Stimulated activated naive CD8-positive, alpha-beta T cell treated with anti-CD3 and anti-CD28 coated beads, Interleukin-15, Interleukin-2, amounts not matched to agents 100 U/mL and 50 U/mL, for 24 hours (primary cell): ENCODE measurements around the gene BICD1.

ENCODE experiments used
- ATAC-seq: fragments of 150-1000 bp; cut with Tn5 transposase; one replicate; pipeline ENCODE4 v1.10.0; 2021
- DNase-seq: peaks from one replicate; pipeline ENCODE4 v3.0.0; 2021

BICD1 gene

DNA sequence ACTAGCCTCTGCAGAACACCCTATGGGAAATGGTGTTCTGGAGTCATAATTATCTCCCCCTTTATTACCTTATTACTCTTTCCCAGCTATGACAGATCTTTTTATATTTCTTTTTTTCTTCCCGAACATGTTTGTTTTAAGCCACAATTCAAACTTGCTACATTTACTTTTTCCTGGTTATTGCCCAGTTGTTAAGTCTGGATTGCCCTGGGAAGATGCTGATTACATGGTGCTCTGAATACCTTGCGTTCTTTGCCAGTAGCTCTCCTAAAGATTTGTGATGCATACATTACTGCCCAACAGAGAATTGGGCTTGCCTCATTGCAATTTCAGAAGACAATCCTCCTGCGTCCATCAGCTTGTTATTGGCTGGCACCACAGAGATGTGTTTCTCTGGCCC, 174.5 kb downstream of the BICD1 start:
- DNase-seq (no peak), ATAC-seq (no peak)

DNA sequence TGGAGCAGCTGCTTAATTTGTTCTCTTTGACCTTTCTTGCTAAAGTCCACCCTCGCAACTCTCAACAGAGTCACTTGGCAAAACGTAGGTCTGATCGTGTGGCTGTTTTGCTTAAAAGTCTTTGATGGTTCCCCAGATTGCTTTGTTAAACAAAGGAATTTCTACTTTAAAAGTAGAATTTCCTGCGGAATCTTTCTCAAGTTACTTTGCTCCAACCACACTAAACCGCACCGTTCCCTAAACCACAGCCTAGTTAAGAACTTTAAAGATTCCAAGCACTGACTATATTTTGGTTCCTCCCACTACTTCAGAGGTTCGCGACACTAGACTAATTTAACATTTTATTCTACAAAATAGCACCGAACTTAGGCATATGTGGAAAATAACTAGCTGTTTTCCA, 177.9 kb downstream of the BICD1 start:
- ATAC-seq (no peak), DNase-seq (no peak)

DNA sequence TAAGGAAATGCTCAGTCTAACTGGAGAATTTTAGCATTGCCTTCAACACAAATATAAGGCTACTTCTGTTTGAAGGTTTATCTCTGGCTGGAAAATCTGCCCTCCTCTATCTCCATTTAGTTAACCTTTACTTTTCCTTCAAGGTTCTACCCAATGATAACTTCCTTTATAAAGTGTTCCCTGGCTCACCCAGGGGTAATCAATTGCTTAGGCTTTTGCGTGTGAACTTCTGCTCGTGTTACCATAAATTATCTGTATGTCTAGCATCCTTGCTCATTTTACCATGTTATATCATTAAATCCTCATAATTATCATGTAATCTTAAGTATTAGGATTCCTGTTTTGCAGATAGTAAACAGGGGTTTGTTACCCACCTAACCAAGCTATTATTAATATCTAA, 178.4 kb downstream of the BICD1 start:
- ATAC-seq = no peak
- no peak for DNase-seq

DNA sequence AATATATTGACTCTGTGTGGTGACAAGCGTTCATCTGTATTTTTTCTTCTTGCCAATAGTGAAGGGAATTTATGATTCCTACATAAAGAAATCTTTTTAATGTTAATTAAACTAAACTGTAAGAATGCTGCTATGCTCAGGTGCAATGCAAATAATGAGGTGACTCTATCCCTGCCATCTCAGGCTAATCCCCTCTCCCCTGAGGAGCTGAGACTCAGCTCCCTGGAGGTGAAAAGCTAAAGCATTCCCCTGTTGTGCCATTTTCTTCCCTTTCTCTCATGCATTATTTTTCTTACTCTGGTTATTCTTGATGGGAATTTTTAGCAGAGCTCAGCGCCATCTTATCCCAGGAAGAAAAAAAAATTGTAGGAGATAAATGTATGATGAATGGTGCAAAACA, 178.8 kb downstream of the BICD1 start:
- no peak for DNase-seq
- no peak for ATAC-seq

DNA sequence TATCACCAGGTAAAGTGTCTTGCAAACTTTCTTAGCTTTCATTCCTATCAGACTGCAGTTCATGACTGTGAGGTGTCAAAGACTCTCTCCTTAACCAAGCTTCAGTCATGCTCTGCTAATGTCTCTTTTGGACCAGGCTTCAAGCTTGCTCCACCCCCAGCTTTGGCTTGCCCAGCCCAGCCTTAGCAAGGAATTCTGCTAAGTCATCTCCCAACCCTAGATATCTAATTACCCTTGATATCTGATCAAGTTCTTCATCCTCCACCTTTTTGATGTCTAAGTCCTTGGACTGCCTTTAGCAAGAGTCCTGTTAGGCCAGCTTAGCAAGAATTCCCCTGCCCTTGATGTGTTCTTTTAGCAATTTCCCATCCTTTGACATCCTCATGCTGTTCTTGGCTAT, 183.8 kb downstream of the BICD1 start:
- no peak for DNase-seq
- no peak for ATAC-seq

DNA sequence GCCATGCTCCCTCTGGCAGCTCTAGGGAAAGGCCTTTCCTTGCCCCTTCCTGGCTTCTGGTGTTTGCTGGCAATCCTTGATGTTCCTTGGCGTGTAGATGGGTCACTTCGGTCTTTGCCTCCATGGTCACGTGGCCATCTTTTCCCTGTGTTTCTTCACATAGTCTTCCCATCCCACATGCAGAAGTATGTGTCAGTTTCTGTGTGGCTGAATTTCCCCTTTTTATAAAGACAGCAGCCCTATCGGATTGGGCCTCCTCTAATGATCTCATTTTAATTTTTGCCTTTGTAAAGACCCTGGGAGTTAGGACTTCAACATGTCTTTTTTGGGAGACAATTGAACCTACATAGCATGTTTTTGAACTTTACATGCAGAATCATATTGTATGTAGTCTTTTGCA, 185.5 kb downstream of the BICD1 start:
- DNase-seq = no peak
- no peak for ATAC-seq

DNA sequence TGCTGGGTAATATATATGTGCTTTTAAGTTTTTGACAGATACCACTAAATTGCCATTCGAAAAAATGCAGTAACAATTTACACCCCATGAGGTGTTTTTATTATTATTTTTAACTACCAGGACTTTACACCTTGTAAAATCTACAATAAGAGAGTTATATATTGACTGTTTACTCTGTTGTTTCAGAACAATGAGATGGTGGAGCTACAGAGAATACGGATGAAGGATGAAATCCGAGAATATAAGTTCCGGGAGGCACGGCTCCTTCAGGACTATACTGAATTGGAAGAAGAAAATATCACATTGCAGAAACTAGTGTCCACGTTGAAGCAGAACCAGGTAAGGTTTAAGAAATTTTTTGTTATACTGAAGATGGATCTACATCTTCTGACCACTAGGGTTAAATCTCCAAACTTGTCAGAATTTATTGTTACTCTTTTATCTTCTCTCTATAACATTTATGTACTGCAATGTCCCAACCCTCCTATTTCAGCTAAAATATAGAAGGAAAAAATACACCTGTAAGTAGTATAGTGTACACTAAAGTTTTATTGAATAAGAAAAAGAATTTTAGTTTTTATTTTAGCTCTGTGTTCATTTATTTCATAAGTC, 187.3 kb downstream of the BICD1 start:
- DNase-seq = no peak
- ATAC-seq = no peak

DNA sequence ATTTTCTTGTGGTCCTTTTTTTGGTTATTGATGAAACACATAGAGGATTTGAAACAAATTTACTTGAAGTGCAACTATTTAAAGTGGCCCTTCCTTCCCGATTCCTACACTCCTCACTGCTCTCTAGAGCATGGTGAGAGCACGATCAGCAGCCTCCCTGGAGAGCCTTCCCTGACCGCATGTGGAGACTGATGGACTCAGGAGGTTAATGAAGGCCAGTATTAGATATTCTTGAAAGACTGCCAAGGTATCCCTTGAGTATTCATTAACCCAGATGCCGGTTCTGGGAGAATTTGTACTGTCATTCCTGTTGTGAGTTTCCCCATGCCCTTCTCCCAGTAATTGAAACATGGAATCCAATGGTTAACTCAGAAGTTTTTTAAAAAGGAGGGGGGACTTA, 189.9 kb downstream of the BICD1 start:
- no peak for ATAC-seq
- no peak for DNase-seq

DNA sequence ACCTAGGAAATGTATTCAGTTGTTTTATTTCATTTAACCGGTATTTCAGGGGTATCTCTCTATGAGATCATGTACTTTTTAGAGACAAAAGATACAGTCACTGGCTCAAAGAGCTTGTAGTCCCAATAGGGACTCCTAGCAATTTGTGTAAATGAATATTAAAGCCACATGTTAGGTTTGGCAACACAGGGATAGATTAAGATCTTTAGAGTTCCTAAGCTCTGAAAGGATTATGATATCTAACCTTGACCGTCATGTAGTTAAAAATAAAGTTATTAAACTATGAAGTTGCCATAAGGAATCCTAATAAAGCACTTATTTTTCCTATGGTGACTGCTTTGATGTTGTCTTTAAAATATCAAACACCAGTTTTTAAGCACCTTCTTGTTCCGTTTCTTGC, 192.3 kb downstream of the BICD1 start:
- DNase-seq (no peak), ATAC-seq (no peak)

DNA sequence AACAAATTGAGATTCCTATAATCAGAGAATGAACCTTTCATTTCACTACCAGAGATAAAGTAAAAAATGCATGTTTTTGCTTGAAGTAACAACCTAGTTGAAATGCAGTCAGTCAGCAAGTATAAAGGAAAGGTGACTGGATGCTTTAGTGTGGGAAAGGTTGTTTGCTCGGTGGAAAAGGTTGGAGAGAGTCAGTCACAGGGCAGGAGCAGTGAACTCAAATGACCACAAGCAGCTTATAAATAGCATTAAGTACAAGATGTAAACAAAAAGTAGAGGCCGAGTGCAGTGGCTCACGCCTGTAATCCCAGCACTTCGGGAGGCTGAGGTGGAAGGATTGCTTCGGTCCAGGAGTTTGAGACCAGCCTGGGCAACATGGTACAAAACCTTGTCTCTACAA, 194.6 kb downstream of the BICD1 start:
- no peak for ATAC-seq
- no peak for DNase-seq

DNA sequence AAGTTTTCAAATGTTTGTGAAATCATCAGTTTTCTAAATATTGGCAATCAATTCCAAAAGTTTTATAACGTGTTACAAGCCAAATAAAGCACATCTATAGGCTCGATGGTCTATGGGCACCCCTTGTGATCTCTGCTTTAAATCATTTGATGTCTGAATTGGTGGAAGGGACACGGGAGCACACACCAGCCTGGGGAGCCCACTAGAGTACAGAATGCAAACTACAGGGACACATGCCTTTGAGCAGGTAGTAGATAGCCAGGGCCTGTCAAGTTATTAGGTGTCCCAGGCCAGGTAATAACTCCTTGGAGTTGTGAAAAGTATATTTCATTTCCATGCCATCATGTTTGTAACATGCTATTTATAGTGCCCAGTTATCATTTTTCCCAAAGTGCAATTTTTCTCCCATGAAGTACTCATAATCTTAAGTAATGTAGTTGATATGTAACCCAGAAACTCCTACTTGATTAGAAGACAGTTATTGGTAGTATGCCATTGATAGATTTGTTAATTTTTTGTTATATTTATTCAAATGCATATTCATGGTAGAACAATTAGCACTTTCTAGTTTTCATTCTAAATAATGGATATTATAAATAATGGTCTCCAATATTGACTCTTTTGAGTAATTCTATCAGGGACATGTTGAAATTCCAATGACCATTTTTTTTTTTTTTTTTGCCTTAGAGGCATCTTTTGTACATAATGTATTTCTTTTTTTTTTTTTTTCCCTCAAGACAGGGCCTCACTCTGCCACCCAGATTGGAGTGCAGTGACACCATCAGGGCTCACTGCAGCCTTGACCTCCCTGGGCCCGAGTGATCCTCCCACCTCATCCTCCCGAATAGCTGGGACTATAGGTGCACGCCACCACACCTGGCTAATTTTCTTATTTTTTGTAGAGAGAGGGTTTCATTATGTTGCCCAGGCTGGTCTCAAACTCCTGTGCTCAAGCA, 195.8 kb downstream of the BICD1 start:
- ATAC-seq (peak; percentile 40), DNase-seq (peak; percentile 13)

DNA sequence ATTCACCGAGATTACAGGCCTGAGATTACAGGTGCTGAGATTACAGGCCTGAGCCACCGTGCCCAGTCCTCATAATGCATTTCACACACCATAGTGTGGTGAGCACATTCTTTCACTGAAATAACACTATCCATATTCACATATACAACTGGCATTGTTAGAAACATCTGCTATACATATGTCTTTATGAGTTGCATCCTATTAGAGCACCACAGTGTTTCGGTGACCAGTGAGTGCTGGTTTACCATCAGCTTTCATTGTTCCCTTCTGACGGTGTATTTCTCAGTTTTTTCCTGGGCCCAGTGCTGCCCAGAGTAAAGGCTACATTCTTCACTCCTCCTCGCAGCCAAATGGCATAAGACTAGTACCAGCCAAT, 196.5 kb downstream of the BICD1 start:
- no peak for ATAC-seq
- DNase-seq = no peak

DNA sequence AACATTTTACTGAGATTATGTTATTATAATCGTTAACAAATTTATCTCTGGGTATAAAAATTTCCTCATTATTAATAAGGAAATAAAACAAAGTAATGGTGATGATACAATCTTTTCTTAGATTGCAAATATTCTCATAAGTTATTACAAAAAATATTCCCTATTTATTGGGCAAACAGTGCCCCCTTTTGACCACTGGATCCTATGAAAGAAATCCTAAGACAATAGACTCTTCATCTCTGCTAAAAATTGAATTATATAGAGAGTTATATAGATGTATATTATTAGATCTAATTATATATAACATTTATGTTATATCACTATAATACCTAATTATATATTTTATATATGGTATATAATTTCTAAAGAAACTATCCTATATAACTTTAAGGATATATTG, 198.5 kb downstream of the BICD1 start:
- no peak for ATAC-seq
- DNase-seq = no peak

DNA sequence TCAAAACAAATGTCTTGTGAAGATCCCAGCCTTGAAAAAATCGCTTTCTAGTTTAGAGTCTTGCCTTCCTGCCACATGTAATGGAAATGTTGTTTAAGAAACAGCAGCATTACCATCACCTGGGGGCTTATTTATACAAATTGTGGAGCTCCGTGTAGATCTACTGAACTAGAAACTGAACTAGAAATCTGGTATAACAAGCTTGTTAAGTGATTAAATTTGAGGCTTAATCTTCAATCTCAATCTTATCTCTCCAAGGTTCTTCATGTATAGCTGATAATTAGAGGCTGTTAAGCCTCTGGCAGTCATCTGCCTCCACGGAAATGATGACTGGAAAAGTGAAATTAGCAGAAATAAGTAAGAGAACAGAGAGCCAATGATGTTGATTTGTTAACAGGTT, 200.7 kb downstream of the BICD1 start:
- DNase-seq = no peak
- ATAC-seq = no peak

DNA sequence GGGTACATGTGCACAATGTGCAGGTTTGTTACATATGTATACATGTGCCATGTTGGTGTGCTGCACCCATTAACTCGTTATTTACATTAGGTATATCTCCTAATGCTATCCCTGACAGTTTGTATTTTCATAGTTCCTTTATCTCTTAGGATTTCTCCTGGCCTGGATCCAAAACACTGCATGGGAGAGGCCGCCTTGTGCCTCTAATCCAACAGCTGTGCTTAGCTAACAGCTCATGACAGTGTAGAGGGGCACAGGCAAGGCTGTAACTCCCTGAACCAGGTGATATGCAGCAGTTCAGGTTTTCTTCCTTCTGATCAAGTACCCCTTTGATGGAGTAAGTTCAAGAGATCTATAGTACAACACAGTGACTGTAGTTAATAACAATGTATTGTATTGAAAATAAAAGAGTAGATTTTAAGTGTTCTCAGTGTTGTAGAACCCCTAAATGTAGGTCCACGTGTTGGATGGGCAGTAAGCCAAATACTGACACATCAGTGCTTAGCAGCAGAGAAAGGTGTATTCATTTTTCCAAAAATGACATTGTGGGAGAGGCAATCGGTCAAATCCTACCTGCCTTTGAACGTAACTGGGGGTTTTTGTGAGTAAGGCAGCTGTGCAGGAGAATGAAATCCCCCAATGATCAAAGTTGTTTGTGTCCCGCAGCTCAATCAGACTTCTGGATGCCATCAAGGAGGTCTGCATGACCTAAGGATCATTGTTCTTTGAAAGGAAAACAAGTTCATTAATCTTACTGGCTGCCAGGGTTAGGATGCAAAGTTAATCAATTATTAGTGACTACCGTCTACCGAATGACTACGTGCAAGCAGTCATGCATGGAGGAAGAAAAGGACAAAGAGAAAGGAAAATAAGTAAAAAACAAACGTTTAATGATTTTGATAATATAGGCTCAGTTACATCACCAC, 203.4 kb downstream of the BICD1 start:
- DNase-seq (no peak), ATAC-seq (no peak)

DNA sequence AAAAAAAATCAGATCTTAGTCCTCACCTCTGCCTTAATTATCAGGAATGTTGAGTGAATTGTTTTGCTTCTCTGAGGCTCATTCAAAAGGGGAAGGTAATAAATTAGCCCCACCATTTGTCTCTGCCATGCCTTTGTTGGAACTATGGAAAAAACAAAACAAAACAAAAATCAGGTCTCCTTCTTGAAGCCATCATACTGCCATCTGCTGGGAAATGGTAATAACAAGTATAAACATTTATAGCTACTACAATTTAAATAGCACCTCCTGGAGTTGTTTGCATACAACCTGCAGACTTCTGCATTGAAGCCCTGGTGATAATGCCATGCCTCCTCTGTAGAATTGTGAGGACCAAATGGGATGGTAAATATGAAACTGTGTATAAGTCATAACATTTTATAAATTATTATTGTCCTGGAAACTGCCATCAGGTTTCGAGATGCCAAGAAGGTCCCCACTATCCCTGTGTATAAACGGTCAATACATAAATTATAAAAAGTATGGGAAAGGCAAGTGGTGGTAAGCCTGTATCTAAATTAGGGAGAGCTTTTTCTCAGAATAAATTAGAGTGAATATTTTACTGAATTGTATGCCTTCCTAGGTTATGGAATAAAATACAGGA, 205.5 kb downstream of the BICD1 start:
- no peak for ATAC-seq
- DNase-seq = no peak

DNA sequence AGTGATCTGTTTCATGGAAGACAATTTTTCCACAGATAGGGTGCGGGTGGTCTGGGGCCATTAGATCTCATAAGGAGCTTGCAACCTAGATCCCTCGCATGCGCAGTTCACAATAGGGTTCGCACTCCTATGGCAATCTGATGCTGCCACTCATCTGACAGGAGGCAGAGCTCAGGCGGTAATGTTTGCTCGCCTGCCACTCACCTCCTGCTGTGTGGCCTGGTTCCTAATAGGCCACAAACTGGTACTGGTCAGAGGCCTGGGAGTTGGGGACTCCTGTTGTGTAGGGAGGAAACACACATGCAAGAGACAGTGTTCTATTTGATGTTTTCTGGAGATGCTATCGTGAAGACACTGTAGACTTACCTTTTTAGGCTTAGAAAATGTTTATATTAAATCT, 215.7 kb downstream of the BICD1 start:
- DNase-seq = no peak
- no peak for ATAC-seq

DNA sequence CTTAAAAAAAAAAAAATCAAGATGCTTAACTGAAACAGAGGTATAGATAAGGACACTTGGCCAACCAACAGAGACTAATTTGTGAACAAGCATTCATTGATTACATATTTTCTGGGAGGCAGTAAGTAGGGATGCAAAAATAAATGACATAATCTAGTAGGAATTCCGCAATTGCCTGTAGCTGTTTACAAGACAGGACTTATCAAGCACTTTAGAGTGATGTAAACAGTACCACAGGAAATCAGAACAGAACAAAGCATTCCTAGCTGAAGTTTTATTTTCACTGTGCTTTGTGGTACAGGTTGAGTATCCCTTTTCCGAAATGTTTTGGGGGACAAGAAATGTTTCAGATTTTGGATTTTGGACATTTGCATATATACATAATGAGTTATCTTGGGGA, 224.5 kb downstream of the BICD1 start:
- DNase-seq (no peak), ATAC-seq (no peak)

DNA sequence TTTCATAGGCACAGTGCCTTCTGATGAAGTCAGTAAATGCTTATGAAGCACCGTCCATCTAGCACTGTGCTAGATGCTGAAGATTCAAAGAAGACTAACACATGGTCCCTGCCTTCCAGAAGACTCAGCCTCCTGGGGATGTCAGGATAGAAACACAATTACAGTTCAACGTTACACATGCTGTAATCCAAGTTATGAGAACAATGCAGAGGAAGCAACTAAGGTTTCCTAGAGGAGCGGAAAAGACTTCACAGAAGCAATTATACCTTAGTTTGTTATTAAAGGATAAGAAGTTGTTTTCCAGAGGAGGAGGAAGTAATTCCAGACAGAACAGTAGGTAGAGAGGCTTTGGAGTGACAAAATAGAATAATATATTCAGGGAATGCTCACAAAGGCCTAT, 225.8 kb downstream of the BICD1 start:
- DNase-seq (no peak), ATAC-seq (no peak)

DNA sequence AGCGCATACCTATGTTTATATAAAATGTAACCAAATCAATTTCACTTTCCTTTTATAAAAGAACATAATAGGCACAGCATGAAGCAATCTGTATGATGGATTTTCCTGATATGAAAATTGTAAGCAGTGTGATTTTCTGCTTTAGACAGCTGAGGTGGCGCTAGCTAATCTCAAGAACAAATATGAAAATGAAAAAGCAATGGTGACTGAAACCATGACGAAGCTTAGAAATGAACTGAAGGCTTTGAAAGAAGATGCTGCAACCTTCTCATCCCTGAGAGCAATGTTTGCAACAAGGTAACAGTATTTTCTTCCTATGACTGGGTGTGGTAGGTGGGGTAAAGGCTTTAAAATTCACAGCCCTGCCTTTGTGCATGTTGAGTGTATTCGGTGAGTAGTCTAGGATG, 227.7 kb downstream of the BICD1 start:
- ATAC-seq = no peak
- no peak for DNase-seq

DNA sequence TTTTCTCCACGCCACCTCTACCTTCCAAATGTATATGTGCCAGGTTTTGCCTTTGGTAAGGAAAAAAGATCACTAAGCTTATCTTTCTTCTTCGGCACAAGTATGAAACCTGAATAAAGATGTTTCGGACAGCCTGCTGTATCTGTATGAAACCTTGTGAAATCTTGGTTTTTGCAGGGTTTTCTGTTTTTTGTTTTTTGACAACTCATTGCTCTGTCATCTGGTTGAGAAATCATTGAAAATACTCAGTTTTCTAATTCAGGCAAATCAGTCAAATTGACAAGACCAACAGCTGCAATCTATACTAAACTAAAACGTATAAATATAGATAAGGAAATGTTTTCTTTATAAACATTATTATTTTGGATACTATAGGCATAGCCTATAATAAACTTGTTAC, 229.6 kb downstream of the BICD1 start:
- no peak for ATAC-seq
- no peak for DNase-seq

DNA sequence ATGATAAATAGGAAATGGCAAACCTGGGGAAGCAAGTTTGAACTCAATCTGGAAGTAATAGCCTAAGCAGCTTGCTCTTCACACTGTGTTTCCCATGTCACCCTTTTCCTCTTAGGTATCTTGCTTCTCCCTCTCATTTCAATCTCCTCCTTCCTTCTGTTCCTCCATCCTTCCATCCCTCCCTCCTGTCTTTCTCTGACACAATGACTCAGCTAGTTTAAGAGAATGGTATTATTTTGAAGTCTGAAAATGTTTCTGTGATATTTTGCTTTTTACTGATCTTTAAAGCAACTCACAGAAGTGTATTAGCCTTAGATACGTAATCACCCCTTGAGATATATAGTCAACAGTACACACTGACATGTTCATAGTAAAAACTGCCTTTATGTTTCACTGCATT, 236.8 kb downstream of the BICD1 start:
- ATAC-seq (no peak), DNase-seq (no peak)
